Coronary artery (tissue), 2 donors: ENCODE results near the gene DLG2.

Source experiments
- DNase-seq: peaks from one replicate; pipeline ENCODE4 v3.0.0-alpha.2; 2017; ENCODE audit warnings: low spot score
- H3K27ac ChIP-seq, 2 donors: fragments of 200-600 bp; sonication (generic); one replicate each; pipeline ENCODE4 v1.5.1; 2016 to 2019
- H3K4me3 ChIP-seq: fragments of 200-600 bp; sonication (generic); 2 replicates; pipeline ENCODE4 v1.5.1; 2016; ENCODE audit warnings: mild to moderate bottlenecking, moderate library complexity
- CTCF ChIP-seq: fragments of 200-600 bp; sonication (generic); IDR thresholded peaks from one replicate; pipeline ENCODE4 v1.5.1; 2019; ENCODE audit warnings: antibody characterized with exemption

Gene DLG2

DNA sequence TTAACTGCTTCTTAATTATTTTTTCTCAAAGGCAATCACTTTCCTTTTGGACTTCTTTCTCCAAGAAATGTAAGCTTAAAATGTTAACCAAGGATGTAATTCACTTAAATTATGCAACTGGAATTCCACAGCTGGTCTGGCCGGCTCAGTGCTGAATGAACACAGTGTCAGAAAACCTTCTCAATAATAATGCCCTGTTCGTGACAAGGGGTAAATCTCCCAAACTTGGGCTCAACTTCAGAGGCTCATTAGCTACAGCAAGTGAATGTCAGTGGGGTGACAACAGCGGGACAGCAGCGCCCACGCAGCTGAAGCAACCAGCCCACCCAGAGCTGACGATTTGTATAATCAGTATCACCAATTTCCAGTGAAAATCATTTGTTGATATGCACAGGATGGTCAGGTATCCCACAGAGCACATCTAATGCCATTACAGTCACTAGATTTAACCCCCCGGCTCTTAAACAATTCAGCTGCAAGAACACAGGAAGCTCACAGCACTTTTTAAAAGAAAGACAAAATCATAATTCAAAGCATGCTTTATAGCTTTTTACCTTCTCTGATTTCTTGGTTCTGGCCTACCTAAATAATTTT is 704.8 kb downstream of the DLG2 start:
- no peak for DNase-seq
- H3K4me3 ChIP-seq, result peak overlapping the region; percentile 41
- TF ChIP-seq CTCF, result no peak
- H3K27ac ChIP-seq, result no peak overlapping the region

DNA sequence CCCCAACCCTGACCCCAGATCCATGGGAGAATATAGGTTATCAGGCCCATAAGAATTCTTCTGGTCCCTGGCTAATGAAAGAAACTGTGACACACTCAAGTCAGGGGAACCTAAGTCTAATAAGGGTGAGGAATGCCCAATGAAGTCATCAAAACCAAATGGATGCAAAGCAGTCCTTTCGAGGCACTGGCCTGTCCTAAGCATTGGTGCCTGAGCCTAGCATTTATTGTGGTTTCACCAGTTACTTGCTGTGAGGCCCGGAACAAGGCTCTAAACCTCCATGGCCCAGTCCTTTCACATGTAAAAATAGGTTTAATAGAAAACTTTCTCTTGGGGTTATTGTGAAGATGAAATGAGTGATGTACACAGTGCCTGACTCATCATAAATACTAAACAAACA is 712.6 kb downstream of the DLG2 start:
- H3K27ac ChIP-seq, result no peak overlapping the region
- no peak for DNase-seq
- H3K4me3 ChIP-seq, result no peak overlapping the region
- TF ChIP-seq CTCF, result no peak

DNA sequence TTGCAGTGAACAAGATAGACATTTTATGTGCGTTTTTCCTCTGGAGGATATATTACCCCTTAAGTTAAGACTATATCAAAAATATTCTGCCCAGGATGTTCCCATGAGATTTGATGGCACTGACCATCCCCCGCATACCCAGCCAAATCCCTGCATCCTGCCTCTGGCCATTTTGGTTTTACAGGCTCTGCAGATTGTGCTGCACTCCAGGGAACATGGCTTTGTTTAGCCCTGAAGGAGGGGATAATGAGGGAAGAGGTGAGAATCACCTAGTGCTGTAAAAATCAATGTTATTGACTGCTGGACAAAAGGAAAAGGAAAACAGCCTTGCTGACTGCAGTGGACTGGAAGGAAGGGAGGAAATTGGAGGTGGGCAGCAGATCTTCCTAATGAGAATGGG is 717.4 kb downstream of the DLG2 start:
- no peak for TF ChIP-seq CTCF
- no peak for DNase-seq
- Histone ChIP-seq H3K4me3 (no peak overlapping the region), H3K27ac (no peak overlapping the region)

- no peak overlapping the region for H3K27ac ChIP-seq
- no peak for DNase-seq
- no peak overlapping the region for H3K4me3 ChIP-seq
- TF ChIP-seq CTCF, result no peak
Measured at GRCh38 chr11:84906995-84907394, 720.1 kb downstream of the DLG2 start.

- TF ChIP-seq CTCF, result no peak
- H3K4me3 ChIP-seq, result no peak overlapping the region
Measured at GRCh38 chr11:84905411-84905810, 721.7 kb downstream of the DLG2 start.

DNA sequence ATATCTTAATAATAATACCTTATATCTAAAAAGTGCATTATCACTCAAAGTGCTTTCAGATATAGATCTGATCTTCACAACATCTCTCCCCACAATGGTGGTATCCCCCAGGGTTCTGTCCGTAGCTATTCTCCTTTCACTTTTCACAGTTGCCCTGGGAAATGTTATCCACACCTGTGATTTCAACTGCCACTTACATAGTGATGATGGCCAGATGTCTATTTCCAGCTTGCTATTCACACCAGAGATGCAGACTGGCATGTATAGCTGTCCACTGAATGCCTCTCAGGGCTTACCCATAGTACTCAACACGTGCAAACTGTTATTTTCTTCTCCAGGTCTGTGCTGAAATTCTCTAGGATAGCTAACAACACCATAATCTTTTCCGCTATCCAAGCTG is 724.7 kb downstream of the DLG2 start:
- no peak overlapping the region for H3K27ac ChIP-seq
- TF ChIP-seq CTCF, result no peak
- no peak overlapping the region for H3K4me3 ChIP-seq
- no peak for DNase-seq

More at GRCh38 chr11:84905411-84905810, 721.7 kb downstream of the DLG2 start:
- H3K27ac ChIP-seq, result no peak overlapping the region
- DNase-seq, result no peak

- Histone ChIP-seq H3K27ac (no peak overlapping the region), H3K4me3 (no peak overlapping the region)
- no peak for TF ChIP-seq CTCF
- DNase-seq, result no peak
Measured at GRCh38 chr11:84901991-84902390, 725.2 kb downstream of the DLG2 start.
